Measurements from ENCODE around the gene TMEM43.

Gene TMEM43

DNA sequence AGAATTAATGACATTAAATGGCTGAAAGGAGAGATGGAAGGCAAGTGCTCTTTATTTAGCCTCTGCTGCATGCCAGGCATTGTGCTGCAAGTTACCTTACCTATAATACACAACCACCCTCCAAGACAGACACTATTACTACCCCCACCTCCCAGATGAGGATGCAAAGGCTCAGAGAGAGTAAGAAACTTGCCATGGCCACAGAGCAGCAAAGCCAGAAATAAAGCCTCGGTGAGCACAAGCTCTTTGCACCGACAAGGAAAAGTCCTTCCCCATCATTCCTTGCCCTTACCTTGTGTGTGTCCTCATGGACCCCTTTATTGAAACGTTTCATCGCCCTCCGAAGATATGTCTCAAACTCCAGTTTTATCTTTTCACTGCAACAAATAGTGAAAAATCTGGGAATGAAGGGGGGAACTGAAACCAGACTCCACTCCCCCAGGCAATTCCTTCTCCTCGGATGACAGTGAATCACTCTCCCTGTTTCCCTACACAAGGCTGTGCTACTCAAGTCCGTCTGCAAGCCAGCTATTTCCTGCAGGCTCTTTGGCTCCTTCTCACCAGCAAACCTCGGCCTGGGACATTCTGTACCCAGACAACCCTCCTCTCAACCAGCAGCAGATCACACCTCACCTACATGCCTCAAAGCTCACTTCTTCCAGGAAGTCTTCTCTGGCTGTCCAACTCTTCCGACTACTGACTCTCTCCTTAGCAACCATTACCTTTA, 42.2 kb downstream of the TMEM43 start:
- Mint-ChIP-seq H3K36me3 (peaks cover 98% of the 10 kb centered on the region), H3K27ac (no peak overlapping the region), H3K4me1 (peaks cover 25% of the 10 kb centered on the region)

DNA sequence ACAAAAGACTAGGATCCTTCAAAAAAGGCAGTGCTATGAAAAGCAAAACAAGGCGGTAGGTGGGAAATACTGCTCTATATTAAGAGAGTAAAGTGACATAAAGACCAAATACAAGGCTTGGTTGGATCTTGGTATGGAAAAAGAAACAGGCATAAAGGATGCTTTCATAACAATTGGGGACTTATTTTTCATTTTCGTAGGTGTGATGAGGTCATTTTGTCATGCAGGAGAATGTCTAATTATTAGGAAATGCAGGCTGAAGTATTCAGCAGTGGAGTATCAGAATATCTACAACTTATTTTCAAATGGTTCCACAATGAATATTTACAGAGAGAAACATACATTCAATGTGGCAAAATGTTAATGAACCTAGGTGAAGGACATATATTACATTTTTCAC, 44.6 kb downstream of the TMEM43 start:
- ATAC-seq = no peak
- H3K9me3 Mint-ChIP-seq = no peaks in the 10 kb centered on the region
- H3K27ac Mint-ChIP-seq = no peak overlapping the region
- no peaks in the 10 kb centered on the region for H3K27me3 Mint-ChIP-seq
- H3K4me1 Mint-ChIP-seq = peaks cover 35% of the 10 kb centered on the region
- H3K4me3 Mint-ChIP-seq = no peak overlapping the region
- peaks cover 85% of the 10 kb centered on the region for H3K36me3 Mint-ChIP-seq

More for the DNA sequence above, 42.2 kb downstream of the TMEM43 start:
- ATAC-seq = no peak
- Mint-ChIP-seq H3K27me3 (no peaks in the 10 kb centered on the region), H3K9me3 (no peaks in the 10 kb centered on the region), H3K4me3 (no peak overlapping the region)

DNA sequence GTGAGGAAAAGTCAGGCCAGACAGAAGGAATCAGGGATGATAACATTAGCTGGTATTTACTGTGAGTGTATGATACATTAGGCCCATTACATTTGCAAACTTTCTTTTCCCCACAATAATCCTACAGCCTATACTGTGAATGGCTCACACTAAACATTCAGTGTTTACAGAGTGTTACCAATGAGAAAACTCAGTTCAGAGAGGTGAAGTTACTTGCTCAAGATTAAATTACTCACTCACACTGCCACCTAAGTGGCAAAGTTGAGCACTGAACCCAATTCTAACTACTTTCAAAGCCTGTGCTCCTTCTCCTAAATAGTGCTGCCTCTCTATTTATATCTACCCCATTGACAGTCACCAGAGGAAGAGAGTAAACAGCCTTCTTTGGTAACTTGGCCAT, 45.0 kb downstream of the TMEM43 start:
- Mint-ChIP-seq H3K9me3 (no peaks in the 10 kb centered on the region), H3K36me3 (peaks cover 80% of the 10 kb centered on the region), H3K27me3 (no peaks in the 10 kb centered on the region), H3K4me3 (no peak overlapping the region), H3K4me1 (peaks cover 39% of the 10 kb centered on the region), H3K27ac (peak overlapping the region; percentile 59)
- ATAC-seq = no peak

DNA sequence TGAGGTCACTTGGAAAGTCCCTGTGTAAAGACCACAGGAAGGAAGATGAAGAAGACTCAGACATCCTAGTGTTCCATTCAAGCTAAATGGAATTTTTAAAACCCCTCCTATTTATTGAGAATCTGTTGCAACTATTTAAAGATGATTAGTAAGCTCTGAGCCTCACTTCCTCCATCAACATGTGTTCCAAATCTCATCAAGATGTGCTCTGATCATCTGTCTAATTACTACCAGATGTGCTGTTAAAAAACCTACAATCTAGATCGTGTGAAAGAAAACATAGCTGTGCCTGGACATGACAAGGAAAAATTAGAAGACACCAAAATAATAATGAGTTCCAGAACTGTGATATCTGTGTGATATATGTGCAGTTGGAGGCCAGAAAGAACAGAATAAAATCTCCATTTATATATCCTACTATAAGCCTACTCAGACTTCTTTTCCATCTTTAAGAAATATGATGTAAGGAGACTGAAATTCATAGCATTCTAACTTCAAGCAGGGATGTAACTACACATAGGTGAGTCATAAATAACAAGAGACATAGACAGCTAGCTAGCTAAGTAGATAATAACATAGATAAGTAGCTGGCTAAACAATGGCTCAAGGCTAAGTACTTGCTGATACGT, 45.8 kb downstream of the TMEM43 start:
- Mint-ChIP-seq H3K4me1 (peaks cover 47% of the 10 kb centered on the region), H3K27me3 (no peaks in the 10 kb centered on the region), H3K4me3 (no peak overlapping the region), H3K27ac (peak overlapping the region; percentile 59), H3K36me3 (peaks cover 73% of the 10 kb centered on the region), H3K9me3 (no peaks in the 10 kb centered on the region)
- no peak for ATAC-seq

DNA sequence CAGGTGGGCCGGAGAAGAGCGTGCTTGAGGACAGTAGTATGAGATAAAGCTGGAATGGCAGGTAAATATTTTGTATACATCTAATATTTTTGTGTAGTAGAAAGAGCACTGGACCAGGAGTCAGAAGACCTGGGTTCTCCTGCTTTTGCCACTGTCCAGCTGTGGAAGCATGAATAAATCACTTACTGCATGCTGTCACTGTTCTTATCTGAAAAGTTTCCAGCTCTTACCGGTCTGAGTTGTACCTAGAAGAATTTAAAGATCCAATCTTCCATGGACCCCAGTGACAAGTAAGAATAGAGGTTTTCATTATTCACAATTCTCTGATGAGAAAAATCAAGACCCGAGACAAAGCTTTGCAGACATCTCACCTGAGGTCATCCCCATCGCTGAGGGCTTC, 47.6 kb downstream of the TMEM43 start:
- Mint-ChIP-seq H3K36me3 (peaks cover 54% of the 10 kb centered on the region), H3K27ac (no peak overlapping the region), H3K4me1 (peaks cover 59% of the 10 kb centered on the region), H3K9me3 (no peaks in the 10 kb centered on the region), H3K4me3 (no peak overlapping the region), H3K27me3 (no peaks in the 10 kb centered on the region)
- no peak for ATAC-seq

DNA sequence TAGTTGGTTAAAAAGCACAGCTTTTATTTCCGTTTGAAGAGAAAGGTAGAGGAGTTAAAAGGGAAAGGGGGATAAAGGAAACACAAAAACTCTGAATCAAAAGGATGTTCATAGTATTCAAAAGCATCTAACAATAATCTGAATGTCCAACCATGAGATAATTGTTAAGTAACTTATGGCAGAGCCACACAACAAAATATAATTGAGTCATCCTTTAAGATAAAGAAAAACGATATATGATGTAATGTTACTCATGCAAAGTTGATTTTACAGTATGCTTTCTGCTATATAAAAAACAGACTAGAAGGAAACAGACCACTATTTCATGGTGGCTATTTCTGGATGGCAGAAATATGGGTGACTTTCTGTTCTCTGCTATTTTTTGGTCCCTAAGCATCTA, 49.6 kb downstream of the TMEM43 start:
- ATAC-seq = no peak
- no peaks in the 10 kb centered on the region for H3K27me3 Mint-ChIP-seq
- H3K27ac Mint-ChIP-seq = peak overlapping the region; percentile 69
- peaks cover 36% of the 10 kb centered on the region for H3K36me3 Mint-ChIP-seq
- H3K4me1 Mint-ChIP-seq = peaks cover 63% of the 10 kb centered on the region
- no peak overlapping the region for H3K4me3 Mint-ChIP-seq
- no peaks in the 10 kb centered on the region for H3K9me3 Mint-ChIP-seq

DNA sequence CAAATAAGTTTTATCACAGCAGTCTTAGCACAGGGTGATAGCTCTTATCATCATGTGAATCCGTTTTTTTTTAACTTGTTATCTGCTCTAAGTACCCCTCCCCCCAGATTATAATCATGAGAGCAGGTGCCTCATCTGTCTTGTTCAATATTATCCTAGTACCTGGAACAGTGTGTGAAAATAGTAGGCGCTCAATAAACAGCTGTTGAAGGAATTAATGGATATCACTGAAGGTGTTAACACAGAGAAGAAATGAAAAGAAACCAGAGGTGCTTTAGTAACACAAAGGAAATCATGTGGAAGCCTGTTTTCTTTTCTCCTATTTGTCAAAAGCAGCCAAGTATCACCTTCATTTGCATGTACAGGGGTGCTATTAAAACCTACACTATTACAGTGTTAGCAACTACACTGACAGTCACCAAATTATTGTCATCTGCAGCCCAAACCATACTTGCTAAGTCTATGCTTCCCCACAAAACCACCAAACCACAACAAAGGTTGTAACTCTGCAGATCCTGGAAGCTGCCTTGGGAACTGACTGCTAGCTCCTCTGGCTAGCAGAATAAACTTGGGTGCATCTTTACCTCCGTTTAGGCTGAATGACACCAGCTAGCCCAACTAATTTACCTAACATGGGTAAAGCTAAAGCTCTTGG, 50.7 kb downstream of the TMEM43 start:
- H3K4me3 Mint-ChIP-seq = peak overlapping the region; percentile 21
- H3K36me3 Mint-ChIP-seq = peaks cover 25% of the 10 kb centered on the region
- no peaks in the 10 kb centered on the region for H3K27me3 Mint-ChIP-seq
- peak overlapping the region; percentile 69 for H3K27ac Mint-ChIP-seq
- peaks cover 61% of the 10 kb centered on the region for H3K4me1 Mint-ChIP-seq
- no peaks in the 10 kb centered on the region for H3K9me3 Mint-ChIP-seq
- no peak for ATAC-seq

DNA sequence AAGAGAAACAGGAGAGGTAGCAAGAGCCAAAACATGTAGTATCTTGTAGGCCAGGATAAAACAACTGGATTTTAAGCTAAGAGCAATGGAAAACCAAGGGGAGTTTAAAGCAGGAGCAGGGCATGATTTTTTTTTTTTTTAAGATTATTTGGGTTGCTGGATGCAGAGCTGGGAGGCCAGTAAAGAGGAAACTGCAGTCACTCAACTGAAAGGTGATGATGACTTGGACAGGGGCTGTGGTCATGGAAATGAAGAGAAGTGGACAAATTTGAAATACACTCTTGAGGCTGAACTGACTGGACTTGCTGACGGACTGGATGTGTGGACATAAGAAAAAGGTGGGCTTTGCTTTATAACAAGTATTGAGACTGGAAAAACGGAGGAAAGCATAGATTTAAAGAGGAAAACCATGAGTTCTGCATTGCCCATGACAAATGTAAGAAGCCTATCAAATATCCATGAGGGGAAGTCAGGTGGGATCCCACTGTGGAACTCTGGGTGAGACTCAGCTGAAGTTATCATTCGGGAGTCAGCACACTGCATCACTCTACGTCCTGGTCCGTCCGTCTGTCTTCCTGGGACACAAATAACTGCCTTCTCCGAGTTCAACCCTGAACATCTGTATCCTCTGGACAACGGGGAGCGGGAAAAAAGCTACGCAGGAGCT, 52.9 kb downstream of the TMEM43 start:
- Mint-ChIP-seq H3K27ac (peak overlapping the region; percentile 95), H3K27me3 (no peaks in the 10 kb centered on the region), H3K4me3 (peak overlapping the region; percentile 93), H3K9me3 (no peaks in the 10 kb centered on the region), H3K4me1 (peaks cover 55% of the 10 kb centered on the region), H3K36me3 (peaks cover 12% of the 10 kb centered on the region)
- ATAC-seq = peak; percentile 3

DNA sequence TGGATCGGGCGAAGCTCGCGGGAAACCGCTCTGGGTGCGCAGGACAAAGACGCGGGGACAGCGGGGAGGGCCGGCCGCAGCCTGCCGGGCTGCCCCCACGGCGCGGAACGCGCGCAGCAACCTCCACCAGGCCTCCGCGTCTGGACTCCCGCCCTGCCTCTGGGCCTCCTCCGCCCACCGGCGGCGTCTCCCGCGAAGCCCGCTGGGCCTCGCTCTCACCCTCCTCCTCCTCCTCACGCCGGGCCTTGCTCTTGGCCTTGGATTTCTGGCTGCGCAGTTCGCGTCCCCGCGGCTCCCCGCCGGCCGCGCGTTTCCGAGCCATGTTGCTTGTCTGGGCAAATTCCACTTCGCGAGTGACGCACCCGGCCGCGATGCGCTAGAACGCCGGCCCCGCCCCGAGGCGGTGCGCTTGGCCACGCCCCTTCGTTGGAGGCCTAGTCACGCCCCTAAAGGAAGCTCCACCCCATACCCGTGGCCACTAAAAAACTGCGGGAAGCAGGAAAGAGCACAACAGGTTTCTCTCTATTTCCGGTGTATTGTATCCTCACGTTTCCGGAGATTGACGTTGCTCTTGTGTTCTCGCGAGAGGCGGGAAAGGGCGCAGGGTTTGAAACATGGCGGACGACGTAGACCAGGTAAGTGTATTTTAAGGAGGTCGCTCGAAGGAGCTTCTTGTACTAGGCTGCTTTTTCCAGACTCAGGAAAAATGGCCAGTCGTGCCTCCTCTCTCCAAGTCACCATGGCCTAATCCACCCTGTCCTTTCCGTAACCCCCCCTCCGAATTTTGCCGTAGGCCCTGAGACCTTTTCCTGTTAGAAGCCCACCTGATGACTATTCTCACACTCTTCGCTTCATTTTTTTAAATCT, 53.6 kb downstream of the TMEM43 start, which contains the start of the genes LSM3 and XPC:
Gene LSM3 (plus strand): TSS at position 571 of the 867 bp plus-strand sequence. CDS start 44 bp downstream, at position 615.
Gene XPC (minus strand): TSS at position 355 of the 867 bp plus-strand sequence. CDS start 33 bp downstream, at position 322.
- Mint-ChIP-seq H3K27ac (peak within 1 kb of the TSS; percentile 95), H3K9me3 (no peaks in the 10 kb centered on the region), H3K4me1 (peaks cover 55% of the 10 kb centered on the region), H3K27me3 (no peaks in the 10 kb centered on the region), H3K4me3 (peak within 1 kb of the TSS; percentile 93), H3K36me3 (peaks cover 14% of the 10 kb centered on the region)
- ATAC-seq = peak; percentile 99

DNA sequence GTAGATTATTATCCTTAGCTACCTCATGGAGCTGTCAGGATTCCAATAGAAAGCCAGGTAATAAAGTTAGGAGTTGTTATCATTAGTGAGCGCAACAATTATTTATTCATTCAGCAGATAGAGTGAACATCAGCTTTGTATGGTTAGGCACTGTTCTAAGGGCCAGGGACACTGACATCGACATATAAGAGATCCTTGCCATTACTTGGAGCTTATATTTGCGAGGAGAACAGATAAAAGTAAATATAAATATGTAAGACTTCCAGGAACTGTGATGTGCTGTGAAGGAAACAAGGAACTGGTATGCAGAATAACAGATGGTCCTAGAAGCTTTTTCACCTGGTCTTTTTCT, 54.2 kb downstream of the TMEM43 start:
- no peak for ATAC-seq
- peak overlapping the region; percentile 93 for H3K4me3 Mint-ChIP-seq
- peaks cover 15% of the 10 kb centered on the region for H3K36me3 Mint-ChIP-seq
- peaks cover 55% of the 10 kb centered on the region for H3K4me1 Mint-ChIP-seq
- peak overlapping the region; percentile 95 for H3K27ac Mint-ChIP-seq
- H3K9me3 Mint-ChIP-seq = no peaks in the 10 kb centered on the region
- H3K27me3 Mint-ChIP-seq = no peaks in the 10 kb centered on the region

DNA sequence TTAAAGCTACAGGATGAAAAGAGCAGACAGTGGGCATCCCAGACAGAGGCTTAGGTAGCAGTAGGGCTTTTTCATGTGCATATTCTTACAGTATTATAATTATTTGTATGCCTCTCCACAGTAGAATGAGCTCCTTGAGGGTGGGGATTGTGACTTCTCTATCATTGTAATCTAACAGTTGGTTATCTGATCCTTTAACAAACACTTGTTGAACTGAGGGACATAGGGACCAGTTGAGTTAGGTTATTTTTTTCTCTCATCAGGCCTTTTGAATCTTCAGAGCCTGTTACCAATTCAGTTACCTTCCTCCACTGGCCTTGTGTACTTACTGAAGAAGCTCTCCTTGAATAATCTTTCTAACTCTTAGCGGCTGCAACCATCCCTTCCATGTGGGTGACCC, 54.9 kb downstream of the TMEM43 start:
- Mint-ChIP-seq H3K36me3 (peaks cover 15% of the 10 kb centered on the region), H3K27me3 (no peaks in the 10 kb centered on the region), H3K9me3 (no peaks in the 10 kb centered on the region), H3K4me3 (peak overlapping the region; percentile 93), H3K4me1 (peaks cover 48% of the 10 kb centered on the region), H3K27ac (peak overlapping the region; percentile 95)
- no peak for ATAC-seq

DNA sequence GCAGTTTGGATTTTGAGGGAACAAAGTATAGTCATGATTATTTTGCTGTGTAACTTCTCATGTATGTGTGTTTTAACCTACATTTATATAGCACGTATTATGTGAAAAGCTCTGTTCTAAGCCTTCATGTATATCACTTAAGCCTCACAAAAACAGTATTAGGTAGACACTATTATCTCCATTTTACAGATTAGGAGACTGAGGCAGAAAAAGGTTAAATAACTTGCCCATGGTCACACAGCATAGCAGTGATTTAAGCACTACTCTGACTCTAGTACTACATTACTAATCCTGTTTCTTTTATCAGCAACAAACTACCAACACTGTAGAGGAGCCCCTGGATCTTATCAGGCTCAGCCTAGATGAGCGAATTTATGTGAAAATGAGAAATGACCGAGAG, 56.4 kb downstream of the TMEM43 start:
- H3K27ac Mint-ChIP-seq = no peak overlapping the region
- no peak overlapping the region for H3K4me3 Mint-ChIP-seq
- peaks cover 23% of the 10 kb centered on the region for H3K36me3 Mint-ChIP-seq

DNA sequence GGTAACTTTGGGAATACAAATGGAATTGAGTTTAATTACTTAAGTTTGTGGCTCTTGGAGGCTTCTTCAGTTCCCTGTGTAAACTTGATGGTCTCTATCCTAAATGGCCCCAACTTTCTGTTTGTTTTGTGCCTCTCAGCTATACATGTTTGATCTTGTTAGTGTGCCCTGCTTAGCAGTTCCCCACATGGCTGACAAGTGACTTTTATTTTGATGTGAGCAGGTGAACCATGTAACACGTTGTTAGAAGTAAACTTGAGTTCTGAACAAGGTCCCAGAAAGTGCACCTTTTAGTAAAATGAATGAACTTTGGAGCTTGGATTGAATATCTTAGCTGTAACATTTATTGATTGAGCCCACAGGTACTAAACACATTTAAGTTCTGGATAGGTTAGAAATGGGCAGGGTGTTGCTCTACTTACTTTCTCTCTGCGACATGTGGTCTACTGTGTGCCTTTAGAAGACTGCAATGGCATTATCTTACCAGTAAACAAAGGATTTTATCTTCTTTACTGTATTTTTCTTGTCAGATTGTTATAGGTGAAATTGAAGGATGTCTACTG, 58.2 kb downstream of the TMEM43 start:
- Mint-ChIP-seq H3K36me3 (peaks cover 37% of the 10 kb centered on the region), H3K4me1 (peaks cover 24% of the 10 kb centered on the region)
- no peak for ATAC-seq

More for the DNA sequence above, 56.4 kb downstream of the TMEM43 start:
- Mint-ChIP-seq H3K27me3 (no peaks in the 10 kb centered on the region), H3K4me1 (peaks cover 33% of the 10 kb centered on the region), H3K9me3 (no peaks in the 10 kb centered on the region)
- no peak for ATAC-seq

DNA sequence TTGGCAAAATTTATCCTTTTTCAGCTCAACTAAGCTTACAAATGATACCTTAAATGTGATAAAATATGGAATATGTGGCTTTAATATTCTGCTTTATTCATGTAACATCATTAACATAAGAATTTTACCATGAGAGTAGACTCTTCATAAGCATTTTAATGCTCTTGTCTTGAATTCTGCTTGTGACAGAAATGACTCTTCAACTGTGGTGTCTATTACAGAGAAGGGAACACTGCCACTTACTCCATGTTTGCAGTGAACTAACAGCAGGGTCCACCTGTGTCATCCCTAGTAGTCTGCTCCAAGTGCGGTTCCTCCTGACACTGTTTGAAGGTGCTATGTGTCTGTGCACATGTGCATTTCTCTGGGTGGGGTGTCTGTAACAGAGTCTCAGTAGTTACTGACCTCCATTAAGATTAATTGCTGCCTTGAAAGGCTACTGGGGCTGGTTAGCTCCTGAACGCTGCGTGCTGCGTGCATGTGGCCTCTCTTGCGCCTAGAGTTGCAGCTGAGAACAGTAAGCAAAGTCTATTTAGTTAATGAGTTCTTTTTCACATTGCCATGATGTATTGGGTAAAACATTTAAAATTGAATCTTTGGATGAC, 62.1 kb downstream of the TMEM43 start:
- no peak for ATAC-seq
- Mint-ChIP-seq H3K4me1 (peaks cover 56% of the 10 kb centered on the region), H3K36me3 (peaks cover 76% of the 10 kb centered on the region), H3K4me3 (no peak overlapping the region), H3K27me3 (no peaks in the 10 kb centered on the region), H3K27ac (no peak overlapping the region), H3K9me3 (no peaks in the 10 kb centered on the region)

More for the DNA sequence above, 58.2 kb downstream of the TMEM43 start:
- H3K4me3 Mint-ChIP-seq = no peak overlapping the region
- H3K27ac Mint-ChIP-seq = no peak overlapping the region
- H3K9me3 Mint-ChIP-seq = no peaks in the 10 kb centered on the region
- H3K27me3 Mint-ChIP-seq = no peaks in the 10 kb centered on the region

Data from stimulated activated memory B cell treated with anti-CD40 and anti-IgM and Interleukin-4, amounts not matched to agents 10 μg/mL and 1 μg/mL and 100 μg/mL, for 72 hours (primary cell).